HG03060 (cell line): ENCODE measurements around the gene CNNM3.
"Not testable (repeated sequence)": the region's sequence is repeated elsewhere in the genome, so short reads cannot be mapped to it uniquely, and the experiment has no call there.

Experiments used
- ATAC-seq: cut with Tn5 transposase; IDR thresholded peaks from one replicate; pipeline ENCODE4 v1.9.1; 2021; ENCODE audit warnings: low read depth, moderate number of reproducible peaks; ENCODE audit not compliant: unreplicated experiment

CNNM3 gene

GRCh38 chr2:96798733-96799622 lies 17.1 kb upstream of the CNNM3 start:
- no peak for ATAC-seq

- no peak for ATAC-seq
Observed at GRCh38 chr2:96799623-96799935, 16.5 kb upstream of the CNNM3 start.

- no peak for ATAC-seq
Observed at GRCh38 chr2:96800061-96801004, 15.7 kb upstream of the CNNM3 start.

- no peak for ATAC-seq
Observed at GRCh38 chr2:96801005-96801785, 14.9 kb upstream of the CNNM3 start.

- ATAC-seq, result no peak
Observed at GRCh38 chr2:96801786-96802595, 14.1 kb upstream of the CNNM3 start.

GRCh38 chr2:96802721-96803120 lies 13.3 kb upstream of the CNNM3 start:
- no peak for ATAC-seq

- ATAC-seq, result no peak
Observed at GRCh38 chr2:96804986-96805385, 11.1 kb upstream of the CNNM3 start.

GRCh38 chr2:96805946-96806345 lies 10.1 kb upstream of the CNNM3 start:
- ATAC-seq, result not testable (repeated sequence)

GRCh38 chr2:96806468-96807126 lies 9.5 kb upstream of the CNNM3 start:
- ATAC-seq, result peak; percentile 63

- ATAC-seq, result no peak
Observed at GRCh38 chr2:96807127-96807471, 9.0 kb upstream of the CNNM3 start.

GRCh38 chr2:96808176-96808837 lies 7.8 kb upstream of the CNNM3 start:
- ATAC-seq, result no peak

- ATAC-seq, result no peak
Observed at GRCh38 chr2:96809216-96809882, 6.7 kb upstream of the CNNM3 start.

- ATAC-seq, result no peak
Observed at GRCh38 chr2:96809951-96810782, 5.9 kb upstream of the CNNM3 start.

- ATAC-seq, result no peak
Observed at GRCh38 chr2:96810783-96811192, 5.3 kb upstream of the CNNM3 start.

GRCh38 chr2:96811917-96812316 lies 4.2 kb upstream of the CNNM3 start:
- no peak for ATAC-seq

GRCh38 chr2:96813656-96814055 lies 2.4 kb upstream of the CNNM3 start:
- ATAC-seq, result no peak

GRCh38 chr2:96815326-96816126 lies 542 bp upstream of the CNNM3 start:
- peak; percentile 2 for ATAC-seq
